IMR-90 (cell line): ENCODE results near the gene ARHGEF33. TPM values are rescaled to one million over a fixed set of nuclear protein-coding genes. Genes with fewer than 3 reads are reported as not detected.

Experiments
- ATAC-seq: fragments of 200-7000 bp; cut with Tn5 transposase; 2 replicates; pipeline ENCODE4 v1.9.1; 2020; ENCODE audit warnings: low read depth, mild to moderate bottlenecking, moderate library complexity
- BruUV-seq: library from RNA; stranded (reverse); fragments of 400-500 nt; replicated peaks from 2 replicates; lab custom pipeline; 2021; lab: Mats Ljungman, UMichigan
- CTCF ChIA-PET: fragments of 300-600 bp; formaldehyde crosslinking; extraction: SDS; loops from one replicate; lab custom pipeline; 2021; ENCODE audit warnings: antibody characterized with exemption; lab: Yijun Ruan, JAX
- POLR2A ChIA-PET: fragments of 300-600 bp; sonication (Branson Sonifier 250); formaldehyde crosslinking; loops from one replicate; lab custom pipeline; 2022; ENCODE audit warnings: antibody characterized with exemption; ENCODE audit not compliant: unreplicated experiment; lab: Charles Lee
- DNase-seq: peaks from one replicate; pipeline ENCODE4 v3.0.0; 2013
- H2AFZ ChIP-seq: replicated peaks from 2 replicates; pipeline ENCODE3; 2013; ENCODE audit warnings: low read length, mild to moderate bottlenecking; ENCODE audit not compliant: poor library complexity
- H2AK5ac ChIP-seq: 2 replicates; pipeline ENCODE4 v1.6.1; 2013; ENCODE audit warnings: low read depth, low read length, inconsistent platforms
- H2AK9ac ChIP-seq: replicated peaks from 2 replicates; pipeline ENCODE3; 2013; ENCODE audit warnings: mild to moderate bottlenecking, low read depth, low read length, moderate library complexity; ENCODE audit not compliant: poor library complexity
- H2BK120ac ChIP-seq: 2 replicates; pipeline ENCODE4 v1.6.1; 2013; ENCODE audit warnings: low read depth, low read length, inconsistent platforms
- H2BK15ac ChIP-seq: 3 replicates; pipeline ENCODE4 v1.6.1; 2013; ENCODE audit warnings: low read depth, low read length, inconsistent platforms
- H2BK20ac ChIP-seq: 2 replicates; pipeline ENCODE4 v1.6.1; 2013; ENCODE audit warnings: low read depth, mild to moderate bottlenecking, inconsistent platforms, low read length, moderate library complexity
- H2BK5ac ChIP-seq: 2 replicates; pipeline ENCODE4 v1.6.1; 2013; ENCODE audit warnings: mild to moderate bottlenecking, low read depth, low read length, inconsistent platforms; ENCODE audit not compliant: poor library complexity, severe bottlenecking
- H3K14ac ChIP-seq: replicated peaks from 2 replicates; pipeline ENCODE4 v1.6.1; 2013; ENCODE audit warnings: low read depth, low read length, inconsistent platforms
- H3K18ac ChIP-seq: 2 replicates; pipeline ENCODE4 v1.6.1; 2013; ENCODE audit warnings: low read depth, low read length, control low read depth
- H3K23ac ChIP-seq: 2 replicates; pipeline ENCODE4 v1.6.1; 2013; ENCODE audit warnings: low read depth, low read length, inconsistent platforms
- H3K27ac ChIP-seq: 2 replicates; pipeline ENCODE4 v1.5.1; 2013; ENCODE audit warnings: mild to moderate bottlenecking, control low read depth, low read length; ENCODE audit not compliant: insufficient read depth
- H3K27me3 ChIP-seq: 2 replicates; pipeline ENCODE4 v1.6.1; 2013; ENCODE audit warnings: low read length; ENCODE audit not compliant: control insufficient read depth, insufficient read depth
- H3K36me3 ChIP-seq: 2 replicates; pipeline ENCODE4 v1.6.1; 2013; ENCODE audit warnings: low read length, mixed read lengths; ENCODE audit not compliant: control insufficient read depth, insufficient read depth
- H3K4ac ChIP-seq: 2 replicates; pipeline ENCODE4 v1.6.1; 2013; ENCODE audit warnings: low read depth, low read length, inconsistent platforms
- H3K4me1 ChIP-seq: 2 replicates; pipeline ENCODE4 v1.6.1; 2013; ENCODE audit warnings: low read length, mixed read lengths; ENCODE audit not compliant: control insufficient read depth, insufficient read depth
- H3K4me2 ChIP-seq: 2 replicates; pipeline ENCODE4 v1.6.1; 2013; ENCODE audit warnings: low read depth, mild to moderate bottlenecking, control low read depth, low read length, moderate library complexity
- H3K4me3 ChIP-seq: 2 replicates; pipeline ENCODE4 v1.5.1; 2013; ENCODE audit warnings: low read depth, mild to moderate bottlenecking, control low read depth, low read length, moderate library complexity; ENCODE audit not compliant: insufficient read depth
- H3K56ac ChIP-seq: 2 replicates; pipeline ENCODE4 v1.6.1; 2013; ENCODE audit warnings: low read length, inconsistent platforms; ENCODE audit not compliant: insufficient read depth; ENCODE audit errors: extremely low read depth
- H3K79me1 ChIP-seq, 2 experiments: 2 replicates each; pipeline ENCODE4 v1.6.1; 2013; ENCODE audit warnings: low read length in 2 of 2, inconsistent platforms in 1 of 2, low read depth in 1 of 2
- H3K9ac ChIP-seq: 2 replicates; pipeline ENCODE4 v1.6.1; 2013; ENCODE audit warnings: low read depth, low read length, control low read depth
- H3K9me1 ChIP-seq: 2 replicates; pipeline ENCODE4 v1.6.1; 2013; ENCODE audit warnings: low read length, inconsistent platforms; ENCODE audit not compliant: insufficient read depth
- H3K9me3 ChIP-seq: 2 replicates; pipeline ENCODE4 v1.6.1; 2013; ENCODE audit warnings: low read length; ENCODE audit not compliant: control insufficient read depth, insufficient read depth
- H4K20me1 ChIP-seq: 2 replicates; pipeline ENCODE4 v1.6.1; 2013; ENCODE audit warnings: low read length, inconsistent platforms; ENCODE audit not compliant: insufficient read depth
- H4K5ac ChIP-seq: 2 replicates; pipeline ENCODE4 v1.6.1; 2013; ENCODE audit warnings: mild to moderate bottlenecking, low read depth, low read length, control low read depth
- H4K8ac ChIP-seq, 2 experiments: 2 replicates each; pipeline ENCODE4 v1.6.1; 2013; ENCODE audit warnings: low read depth in 2 of 2, low read length in 2 of 2, control low read depth in 1 of 2, inconsistent platforms in 1 of 2
- H4K91ac ChIP-seq: 2 replicates; pipeline ENCODE4 v1.6.1; 2013; ENCODE audit warnings: low read depth, low read length, inconsistent platforms; ENCODE audit not compliant: insufficient read depth
- BHLHE40 ChIP-seq: fragments of 150-350 bp; IDR thresholded peaks from 2 replicates; pipeline ENCODE4 v1.6.1; 2016; ENCODE audit warnings: mild to moderate bottlenecking, low read depth, low read length
- CEBPB ChIP-seq: IDR thresholded peaks from 2 replicates; pipeline ENCODE4 v1.6.1; 2012; ENCODE audit warnings: low read depth, low read length, improper control_type of control experiment
- CHD1 ChIP-seq: IDR thresholded peaks from 2 replicates; pipeline ENCODE4 v1.6.1; 2012; ENCODE audit warnings: low read depth, low read length, improper control_type of control experiment
- FOS ChIP-seq: fragments of 150-350 bp; IDR thresholded peaks from 2 replicates; pipeline ENCODE4 v1.6.1; 2016; ENCODE audit warnings: low read depth, low read length
- MAFK ChIP-seq: IDR thresholded peaks from 2 replicates; pipeline ENCODE4 v1.6.1; 2012; ENCODE audit warnings: low read depth, low read length, improper control_type of control experiment
- MAZ ChIP-seq: IDR thresholded peaks from 2 replicates; pipeline ENCODE4 v1.6.1; 2012; ENCODE audit warnings: low read depth, mild to moderate bottlenecking, low read length, improper control_type of control experiment, moderate library complexity, borderline replicate concordance
- NFE2L2 ChIP-seq: fragments of 150-350 bp; IDR thresholded peaks from 2 replicates; pipeline ENCODE4 v1.6.1; 2016; ENCODE audit warnings: low read depth, mild to moderate bottlenecking, low read length
- POLR2A ChIP-seq: IDR thresholded peaks from 2 replicates; pipeline ENCODE4 v1.6.1; 2012; ENCODE audit warnings: mild to moderate bottlenecking, low read depth, low read length
- RAD21 ChIP-seq: IDR thresholded peaks from 2 replicates; pipeline ENCODE4 v1.6.1; 2012; ENCODE audit warnings: low read length, improper control_type of control experiment
- RCOR1 ChIP-seq: IDR thresholded peaks from 2 replicates; pipeline ENCODE4 v1.6.1; 2012; ENCODE audit warnings: mild to moderate bottlenecking, low read length, improper control_type of control experiment; ENCODE audit not compliant: insufficient replicate concordance
- RFX5 ChIP-seq: IDR thresholded peaks from 2 replicates; pipeline ENCODE4 v1.8.0; 2012; ENCODE audit warnings: low read depth, mild to moderate bottlenecking, low read length, moderate library complexity
- SMC3 ChIP-seq: fragments of 150-350 bp; IDR thresholded peaks from 2 replicates; pipeline ENCODE4 v1.6.1; 2016; ENCODE audit warnings: low read depth, mild to moderate bottlenecking, antibody characterized with exemption, low read length, moderate library complexity
- USF2 ChIP-seq: fragments of 150-350 bp; IDR thresholded peaks from 2 replicates; pipeline ENCODE4 v1.6.1; 2017; ENCODE audit warnings: mild to moderate bottlenecking, antibody characterized with exemption, low read length, low read depth
- WGBS, 2 experiments: methylation state at CpG; one replicate each; pipeline versions ENCODE4 v1.1.5 to v1.1.7; 2013; ENCODE audit warnings: missing lambda C conversion rate in 2 of 2; ENCODE audit not compliant: insufficient read length in 1 of 2; ENCODE audit errors: extremely low coverage in 2 of 2; 5-methylcytosine and 5-hydroxymethylcytosine counted together
- dilution Hi-C: fragments of 300-500 bp; cut with HindIII; formaldehyde crosslinking; loops from one replicate; pipeline ENCODE4 v1.14.3; 2018; ENCODE audit warnings: low sequenced_read_pairs; ENCODE audit not compliant: unreplicated experiment
- in situ Hi-C: fragments of 300-500 bp; cut with MboI; formaldehyde crosslinking; loops from 3 replicates; pipeline ENCODE4 v1.14.3; 2019; ENCODE audit warnings: low sequenced_read_pairs, inconsistent platforms, mixed read lengths
- intact Hi-C: fragments of 100-400 bp; cut with micrococcal nuclease; formaldehyde crosslinking; loops from 2 replicates; pipeline ENCODE4 v1.10.0; 2022
- polyA plus RNA-seq, 3 experiments: library from polyadenylated mRNA; depleted of rRNA; stranded (reverse); fragments of >200 nt; gene quantifications; 2 replicates each; pipeline ENCODE4 v1.2.3, GENCODE V29; 2012; ENCODE audit warnings: low replicate concordance in 1 of 3
- total RNA-seq: library from RNA; depleted of rRNA; stranded (reverse); fragments of >200 nt; gene quantifications from 2 replicates; pipeline ENCODE4 v1.2.3, GENCODE V29; 2012
- TF ChIP-seq, protein P1 (sequence below): conservative IDR thresholded peaks from 2 replicates; pipeline ENCODE4 v1.5.1; 2012; ENCODE audit warnings: mild to moderate bottlenecking, low read depth, low read length, improper control_type of control experiment
- TF ChIP-seq, protein P2 (sequence below): fragments of 150-350 bp; IDR thresholded peaks from 2 replicates; pipeline ENCODE4 v1.6.1; 2016; ENCODE audit warnings: low read depth, mild to moderate bottlenecking, low read length, moderate library complexity, borderline replicate concordance

Gene ARHGEF33
- total and polyA plus RNA-seq, 2 of the 4 experiments (the other 2 are of a cell fraction), result 0.18 to 0.21 TPM

- intact Hi-C loops (no loop called here), dilution Hi-C loops (no loop called here), in situ Hi-C loops (no loop called here)
- Histone ChIP-seq H3K36me3 (peaks cover 20% of the 10 kb centered on the region), H4K20me1 (no peaks in the 10 kb centered on the region), H3K14ac (no peak overlapping the region), H2BK120ac (no peak overlapping the region), H3K9ac (no peak overlapping the region), H2BK20ac (no peak overlapping the region), H3K4me3 (no peak overlapping the region), H4K91ac (no peak overlapping the region), H2BK5ac (no peak overlapping the region), H4K5ac (no peak overlapping the region), H3K23ac (no peak overlapping the region), H3K4me1 (0 out of 2 replicates have a peak, but pooled peaks cover 1% of the 10 kb centered on the region), H3K56ac (no peak overlapping the region), H2AK9ac (no peak overlapping the region), H2AK5ac (no peak overlapping the region), H3K79me1 (peaks cover 3 to 13% of the 10 kb centered on the region in 2 experiments), H3K18ac (no peak overlapping the region), H3K9me3 (no peaks in the 10 kb centered on the region), H4K8ac (no peak overlapping the region), H3K9me1 (no peaks in the 10 kb centered on the region), H3K27me3 (no peaks in the 10 kb centered on the region), H2AFZ (no peak overlapping the region), H3K4ac (no peak overlapping the region), H2BK15ac (no peak overlapping the region), H3K4me2 (no peak overlapping the region), H3K27ac (no peak overlapping the region)
- no CpG with 5 or more reads among the region's 2 CpGs for WGBS, 2 experiments
- CTCF ChIA-PET, result no interaction called here
- TF ChIP-seq RFX5 (no peak), CHD1 (no peak), MAFK (no peak), USF2 (no peak), FOS (no peak), NFE2L2 (no peak), CEBPB (no peak), BHLHE40 (no peak), MAZ (no peak), RAD21 (no peak), SMC3 (no peak), RCOR1 (no peak), POLR2A (no peak)
- TF ChIP-seq, protein P1, sequence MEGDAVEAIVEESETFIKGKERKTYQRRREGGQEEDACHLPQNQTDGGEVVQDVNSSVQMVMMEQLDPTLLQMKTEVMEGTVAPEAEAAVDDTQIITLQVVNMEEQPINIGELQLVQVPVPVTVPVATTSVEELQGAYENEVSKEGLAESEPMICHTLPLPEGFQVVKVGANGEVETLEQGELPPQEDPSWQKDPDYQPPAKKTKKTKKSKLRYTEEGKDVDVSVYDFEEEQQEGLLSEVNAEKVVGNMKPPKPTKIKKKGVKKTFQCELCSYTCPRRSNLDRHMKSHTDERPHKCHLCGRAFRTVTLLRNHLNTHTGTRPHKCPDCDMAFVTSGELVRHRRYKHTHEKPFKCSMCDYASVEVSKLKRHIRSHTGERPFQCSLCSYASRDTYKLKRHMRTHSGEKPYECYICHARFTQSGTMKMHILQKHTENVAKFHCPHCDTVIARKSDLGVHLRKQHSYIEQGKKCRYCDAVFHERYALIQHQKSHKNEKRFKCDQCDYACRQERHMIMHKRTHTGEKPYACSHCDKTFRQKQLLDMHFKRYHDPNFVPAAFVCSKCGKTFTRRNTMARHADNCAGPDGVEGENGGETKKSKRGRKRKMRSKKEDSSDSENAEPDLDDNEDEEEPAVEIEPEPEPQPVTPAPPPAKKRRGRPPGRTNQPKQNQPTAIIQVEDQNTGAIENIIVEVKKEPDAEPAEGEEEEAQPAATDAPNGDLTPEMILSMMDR, result no peak
- TF ChIP-seq, protein P2, sequence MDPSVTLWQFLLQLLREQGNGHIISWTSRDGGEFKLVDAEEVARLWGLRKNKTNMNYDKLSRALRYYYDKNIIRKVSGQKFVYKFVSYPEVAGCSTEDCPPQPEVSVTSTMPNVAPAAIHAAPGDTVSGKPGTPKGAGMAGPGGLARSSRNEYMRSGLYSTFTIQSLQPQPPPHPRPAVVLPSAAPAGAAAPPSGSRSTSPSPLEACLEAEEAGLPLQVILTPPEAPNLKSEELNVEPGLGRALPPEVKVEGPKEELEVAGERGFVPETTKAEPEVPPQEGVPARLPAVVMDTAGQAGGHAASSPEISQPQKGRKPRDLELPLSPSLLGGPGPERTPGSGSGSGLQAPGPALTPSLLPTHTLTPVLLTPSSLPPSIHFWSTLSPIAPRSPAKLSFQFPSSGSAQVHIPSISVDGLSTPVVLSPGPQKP, result no peak
- DNase-seq, result no peak
- BruUV-seq, result no TSS peak
- POLR2A ChIA-PET, result no interaction called here
- ATAC-seq, result no peak
These were observed 26.5 kb upstream of the ARHGEF33 start for GRCh38 chr2:38863061-38863695.
